ENCODE results near the gene JAM2.

DNA sequence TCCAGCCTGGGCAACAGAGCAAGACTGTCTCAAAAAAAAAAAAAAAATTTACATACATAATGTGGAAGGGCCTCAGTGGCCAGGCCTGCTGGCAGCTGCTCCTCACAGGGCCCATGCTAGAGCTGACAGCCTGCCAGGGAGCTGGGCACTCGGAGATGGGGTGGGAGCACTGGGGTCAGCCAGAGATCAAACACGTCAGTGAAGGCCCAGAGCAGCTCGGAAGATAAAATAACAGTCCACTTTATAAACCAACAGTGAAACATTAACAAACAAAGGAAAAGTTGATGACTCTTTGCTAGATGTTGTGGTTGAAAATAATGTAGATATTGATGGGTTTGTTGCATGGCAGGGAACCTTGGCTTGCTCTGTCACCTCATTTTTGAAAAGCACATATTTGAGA is 52.9 kb downstream of the JAM2 start:
- TF ChIP-seq POLR2AphosphoS5 (IDR thresholded peaks at IDR 0.05; ENCODE audit: low read depth, low read length) (no peak), CEBPB (IDR thresholded peaks at IDR 0.05; ENCODE audit: low read depth) (no peak)
- TF ChIP-seq, protein P1, sequence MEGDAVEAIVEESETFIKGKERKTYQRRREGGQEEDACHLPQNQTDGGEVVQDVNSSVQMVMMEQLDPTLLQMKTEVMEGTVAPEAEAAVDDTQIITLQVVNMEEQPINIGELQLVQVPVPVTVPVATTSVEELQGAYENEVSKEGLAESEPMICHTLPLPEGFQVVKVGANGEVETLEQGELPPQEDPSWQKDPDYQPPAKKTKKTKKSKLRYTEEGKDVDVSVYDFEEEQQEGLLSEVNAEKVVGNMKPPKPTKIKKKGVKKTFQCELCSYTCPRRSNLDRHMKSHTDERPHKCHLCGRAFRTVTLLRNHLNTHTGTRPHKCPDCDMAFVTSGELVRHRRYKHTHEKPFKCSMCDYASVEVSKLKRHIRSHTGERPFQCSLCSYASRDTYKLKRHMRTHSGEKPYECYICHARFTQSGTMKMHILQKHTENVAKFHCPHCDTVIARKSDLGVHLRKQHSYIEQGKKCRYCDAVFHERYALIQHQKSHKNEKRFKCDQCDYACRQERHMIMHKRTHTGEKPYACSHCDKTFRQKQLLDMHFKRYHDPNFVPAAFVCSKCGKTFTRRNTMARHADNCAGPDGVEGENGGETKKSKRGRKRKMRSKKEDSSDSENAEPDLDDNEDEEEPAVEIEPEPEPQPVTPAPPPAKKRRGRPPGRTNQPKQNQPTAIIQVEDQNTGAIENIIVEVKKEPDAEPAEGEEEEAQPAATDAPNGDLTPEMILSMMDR (IDR thresholded peaks at IDR 0.05 in 2 of 3, conservative IDR thresholded peaks at IDR 0.05 in 1 of 3; ENCODE audit: borderline replicate concordance in 1 of 3, insufficient read depth in 1 of 3, low read depth in 2 of 3, low read length in 2 of 3), result no peak

Measured in HCT116 (cell line).